Activated effector memory CD4-positive, alpha-beta T cell treated with anti-CD3 and anti-CD28 coated beads, Interleukin-2, amount 50 U/mL, for 16 hours (primary cell): ENCODE results near the gene SAE1.

Source experiments
- DNase-seq: peaks from one replicate; pipeline ENCODE4 v3.0.0-alpha.2; 2020

SAE1 gene

DNA sequence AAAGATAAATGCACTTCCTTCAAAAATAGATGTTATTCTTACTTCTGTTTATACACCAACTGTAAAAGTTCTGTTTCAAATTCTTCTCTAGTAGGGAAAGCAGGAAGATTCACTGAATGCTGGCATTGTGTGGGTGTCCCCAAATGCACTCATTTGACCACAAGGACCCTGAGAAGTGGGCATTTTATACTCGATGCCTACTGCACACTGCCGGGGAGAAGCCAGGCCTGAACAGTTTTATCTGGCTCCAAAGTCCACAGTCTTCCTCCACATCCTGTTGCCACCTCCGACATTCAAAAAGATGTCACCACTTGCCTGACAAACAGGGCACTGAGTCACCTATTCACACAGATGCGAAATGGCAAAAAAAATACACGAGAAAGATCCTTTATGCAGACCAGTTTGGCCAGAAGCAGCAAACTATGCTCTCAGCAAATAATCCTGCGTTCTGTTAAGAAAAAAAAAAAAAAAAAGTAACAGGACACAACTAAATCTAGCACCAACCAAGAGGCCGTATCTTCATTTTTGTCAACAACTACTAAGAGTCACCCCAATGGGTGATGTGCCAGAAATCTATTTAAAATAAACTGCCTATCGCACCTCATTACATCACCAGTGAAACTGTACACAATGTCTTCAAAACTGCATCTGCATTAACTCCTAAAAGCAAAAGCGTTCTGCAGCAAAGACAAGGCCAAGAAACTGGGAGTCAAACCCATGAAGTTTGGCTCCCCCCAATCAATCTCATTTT lies 23.3 kb upstream of the SAE1 start:
- DNase-seq: peak; percentile 70

DNA sequence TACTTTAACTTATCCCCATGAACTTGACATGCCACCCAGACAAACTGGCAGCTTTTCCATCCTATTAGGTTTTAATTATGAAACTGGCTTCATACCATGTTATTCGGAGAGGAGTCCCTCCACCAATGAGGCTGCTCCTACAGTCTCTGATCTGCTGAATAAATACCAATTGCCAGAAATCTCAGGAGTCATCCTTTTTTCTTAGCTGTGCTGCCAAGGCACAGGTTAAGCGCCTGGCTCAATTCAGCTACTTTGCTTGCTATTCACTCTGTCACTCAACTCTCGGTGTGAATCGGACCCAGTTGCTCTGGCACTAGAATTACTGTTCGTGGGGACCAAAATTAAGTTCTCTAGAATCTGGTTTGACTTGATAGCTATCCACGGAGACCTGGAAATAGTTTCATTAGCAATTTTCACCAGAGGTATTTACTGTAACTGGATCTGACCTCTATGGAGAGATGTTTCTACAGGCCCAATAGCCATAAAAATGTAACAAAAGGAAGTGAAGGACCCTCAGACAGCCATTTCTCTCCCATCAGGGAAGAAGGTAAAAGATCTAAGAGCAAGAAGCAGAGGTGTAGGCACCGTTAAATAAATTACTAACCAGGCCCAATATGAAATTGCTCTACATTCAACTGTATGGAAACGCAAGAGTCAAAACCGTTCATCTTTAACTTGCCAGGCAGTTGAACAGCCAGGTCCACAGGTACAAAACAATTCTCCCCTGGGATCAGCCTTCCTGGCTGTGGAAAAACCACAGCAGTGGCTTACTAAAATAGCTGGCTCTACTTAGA lies 22.5 kb upstream of the SAE1 start:
- DNase-seq: no peak

DNA sequence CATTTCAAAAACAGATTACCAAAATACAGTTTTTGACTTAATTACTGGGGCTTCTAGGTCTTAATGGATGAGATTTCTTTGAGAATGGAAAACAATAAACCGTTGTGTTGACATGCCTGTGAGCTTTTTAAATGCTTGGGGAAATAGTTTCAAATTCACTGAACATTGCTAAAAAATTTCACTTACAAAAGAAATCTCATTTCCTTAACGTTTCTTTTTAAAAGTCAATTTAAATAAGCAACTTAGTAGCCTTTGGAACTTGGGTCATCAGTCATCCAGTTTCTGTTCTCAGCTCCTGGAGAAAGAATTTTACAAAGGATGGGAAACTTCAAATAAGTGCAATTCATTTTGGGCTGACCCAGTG lies 21.5 kb upstream of the SAE1 start:
- DNase-seq: no peak

DNA sequence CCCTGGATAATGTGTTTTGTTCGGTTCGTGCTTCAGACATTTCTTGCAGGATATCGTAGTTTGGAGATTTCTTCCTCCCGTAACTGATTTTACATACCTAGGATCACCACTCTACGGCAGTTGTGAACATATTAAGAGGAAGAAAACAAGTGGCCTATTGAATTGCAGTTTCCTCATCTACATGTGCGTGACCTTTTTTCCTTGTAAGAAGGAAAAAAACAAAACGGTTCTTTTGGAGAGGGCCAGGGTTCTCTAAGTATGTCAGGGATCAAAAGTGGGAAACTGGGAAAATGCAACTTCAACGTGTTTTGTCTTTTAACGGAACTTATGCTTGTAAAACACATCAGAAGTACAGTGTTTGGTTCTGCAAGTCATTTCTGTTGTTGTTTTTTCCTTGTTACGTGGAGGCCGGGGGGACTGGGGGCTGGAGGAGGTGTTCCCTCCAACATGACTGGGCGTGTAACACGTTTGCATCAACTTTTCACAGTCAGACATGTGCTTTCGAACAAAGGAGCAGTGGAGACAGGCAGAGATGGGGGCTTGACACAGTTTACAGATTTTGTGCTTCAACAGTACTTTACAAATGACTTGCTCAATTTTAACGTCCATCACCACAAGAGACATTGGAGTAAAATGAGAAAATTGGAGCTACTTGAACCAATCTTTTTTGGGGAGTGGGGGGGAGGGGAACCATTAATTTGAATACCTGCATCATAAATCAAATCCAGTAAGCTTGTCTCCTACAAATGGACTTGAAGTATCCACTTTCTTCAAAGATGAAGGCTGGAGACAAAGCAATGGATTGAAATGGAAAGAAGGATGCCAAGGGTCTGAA lies 20.9 kb upstream of the SAE1 start:
- DNase-seq: peak; percentile 85

DNA sequence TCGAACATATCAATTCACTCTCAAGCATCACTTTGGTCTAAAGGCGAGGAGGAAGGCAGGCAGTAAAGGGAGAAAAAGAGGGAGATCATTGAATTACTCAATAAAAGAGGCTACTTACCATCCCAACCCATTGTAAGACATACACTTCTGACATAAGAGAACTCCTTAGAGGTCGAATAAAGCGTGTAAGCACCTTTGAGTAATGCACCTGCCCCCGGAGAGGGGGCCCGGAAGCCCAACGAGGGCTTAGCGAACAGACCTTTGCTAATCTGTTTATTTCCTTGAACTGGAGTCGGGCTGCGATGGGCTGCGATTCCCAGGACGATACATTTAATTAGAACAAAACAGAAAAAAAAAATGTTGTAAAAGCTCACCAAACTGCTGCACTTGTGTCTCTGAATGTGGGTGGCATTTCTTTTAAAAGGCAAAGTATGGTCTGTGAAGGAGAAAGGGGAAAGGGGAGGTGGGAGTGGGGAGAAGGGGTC lies 20.1 kb upstream of the SAE1 start:
- DNase-seq: peak; percentile 83

DNA sequence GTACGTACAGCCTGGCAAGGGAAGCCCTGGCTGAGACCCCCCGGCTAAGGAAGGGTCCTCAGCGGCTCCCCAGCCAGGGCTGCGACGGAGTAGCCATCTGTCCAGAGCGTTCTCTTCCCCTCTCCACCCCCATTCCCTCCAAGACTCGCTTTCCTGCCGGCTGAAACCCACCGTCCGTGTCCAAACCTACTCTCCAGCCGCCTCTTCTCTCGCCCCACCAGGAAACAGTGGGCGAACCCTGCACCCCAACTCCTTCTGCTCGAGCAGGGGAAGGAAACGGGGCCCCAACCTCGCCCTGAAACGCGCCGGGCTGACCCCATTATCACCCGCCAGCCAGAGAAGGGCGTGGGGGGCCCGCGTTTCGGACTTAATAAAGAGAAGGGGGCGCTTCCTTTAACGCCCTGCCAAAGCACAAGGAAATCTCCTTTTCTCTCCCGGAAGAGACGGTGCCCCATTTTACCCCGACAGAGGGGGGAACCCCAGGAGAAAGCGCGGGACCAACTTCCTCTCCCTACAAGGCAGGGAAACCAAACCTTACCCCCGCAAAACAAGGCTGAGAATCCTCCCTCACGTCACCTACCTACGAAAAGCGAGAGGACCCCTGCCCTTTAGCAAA lies 19.5 kb upstream of the SAE1 start:
- DNase-seq: peak; percentile 83

DNA sequence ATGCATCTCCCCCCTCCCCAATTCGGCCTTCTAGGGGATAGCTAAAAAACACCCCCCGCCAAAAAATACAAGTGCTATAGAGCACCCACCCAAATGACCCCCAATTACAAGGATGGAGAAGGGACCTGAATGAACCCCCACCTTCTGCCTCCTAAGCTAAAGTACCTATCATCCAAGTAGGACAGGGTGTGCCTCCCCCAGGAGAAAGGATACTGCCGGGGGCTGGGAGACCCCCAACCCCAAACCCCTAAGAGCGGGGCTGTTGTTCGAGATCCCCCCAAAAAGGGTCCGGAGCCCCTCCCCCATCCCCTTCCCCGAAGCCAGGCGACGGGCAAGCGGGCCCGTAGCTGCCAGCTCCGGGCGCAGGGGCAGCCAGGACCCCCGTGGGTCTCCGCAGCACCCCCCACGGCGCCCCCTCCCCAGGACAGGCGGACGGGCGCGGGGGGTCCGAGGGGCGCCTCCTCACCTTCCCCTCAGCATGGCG lies 18.9 kb upstream of the SAE1 start:
- DNase-seq: no peak

DNA sequence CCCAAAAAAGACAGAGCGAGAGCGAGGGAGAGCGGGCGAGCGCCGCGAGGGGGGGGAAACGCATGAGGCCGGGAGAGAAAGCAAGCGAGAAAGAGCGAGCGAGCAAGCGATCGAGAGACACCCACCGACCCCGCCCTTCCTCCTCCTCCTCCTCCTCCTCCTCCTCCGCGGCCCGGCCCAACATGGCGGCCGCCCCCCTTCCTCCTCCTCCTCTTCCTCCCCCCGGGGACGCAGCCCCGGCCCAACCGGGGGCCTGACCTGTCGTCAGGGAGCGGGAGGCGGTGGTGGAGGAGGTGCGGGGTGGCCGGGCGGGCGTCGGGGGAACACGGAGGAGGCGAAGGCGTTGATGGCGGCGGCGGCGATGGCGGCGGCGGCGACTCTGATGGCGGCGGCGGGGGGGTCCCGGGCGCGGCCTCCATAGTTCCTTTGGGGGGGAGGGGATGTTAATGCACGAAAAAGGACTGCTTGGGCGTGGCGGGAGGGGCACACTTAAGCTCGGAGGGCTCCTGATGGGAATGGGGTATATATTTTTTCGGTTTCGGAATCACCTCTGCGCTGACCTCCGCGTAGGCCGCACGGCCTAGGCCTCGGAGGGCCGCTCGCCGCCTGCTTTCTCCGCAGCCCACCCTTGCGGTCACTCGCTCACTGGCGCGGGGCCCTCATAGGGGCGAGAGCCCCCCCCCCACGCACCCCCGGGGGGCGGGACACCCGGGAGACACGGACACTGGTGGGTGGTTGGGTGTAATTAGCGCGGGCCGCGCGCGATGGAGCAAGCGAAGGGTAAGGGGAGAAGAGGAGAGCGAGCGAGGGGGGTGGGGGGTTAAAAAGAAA lies 18.3 kb upstream of the SAE1 start:
- peak; percentile 94 for DNase-seq

DNA sequence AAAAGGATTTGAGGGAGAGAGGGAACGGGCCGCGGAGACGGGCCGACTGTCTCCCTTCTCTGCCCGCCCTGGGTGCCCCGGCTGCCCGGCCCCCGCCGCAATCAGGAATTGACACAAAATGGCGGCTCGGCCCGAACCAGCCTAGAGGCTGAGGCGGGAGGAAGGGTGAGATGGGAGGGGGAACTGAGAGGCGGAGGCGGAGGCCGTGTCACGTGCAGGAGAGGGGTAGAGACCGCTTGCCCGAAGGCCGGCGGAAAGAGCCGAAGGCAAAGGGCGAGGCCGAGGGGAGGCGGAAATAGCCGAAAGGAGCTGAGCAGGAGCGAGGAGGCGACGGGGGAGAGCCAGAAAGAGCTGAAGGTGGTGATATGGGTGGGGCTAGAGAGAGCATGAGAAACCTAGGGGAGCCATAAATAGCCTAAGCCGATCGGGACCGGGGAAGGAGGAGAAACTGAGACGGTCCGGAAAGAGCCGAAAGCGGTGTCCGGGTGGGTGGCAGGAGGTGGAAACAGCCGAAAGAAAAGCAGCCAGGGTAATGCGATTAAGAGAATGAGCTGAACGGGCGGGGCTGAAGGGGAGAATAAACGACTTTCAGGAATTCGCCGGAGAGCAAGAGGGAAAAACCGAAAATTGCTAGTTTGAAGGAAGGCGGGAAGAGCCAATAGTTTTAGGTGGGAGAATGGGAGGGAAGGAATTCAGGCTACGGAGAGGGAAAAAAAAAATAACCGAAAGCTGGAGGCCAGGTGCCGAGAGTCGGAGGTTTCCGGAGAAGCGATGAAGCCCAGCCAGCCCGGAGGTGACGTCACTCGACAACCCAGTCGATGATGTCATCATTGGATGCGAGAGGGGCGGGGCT lies 17.4 kb upstream of the SAE1 start, which contains the start of gene ZC3H4:
ZC3H4 (minus strand) TSS at position 780 of the 853 bp plus-strand sequence. CDS start 1,192 bp downstream, outside the sequence.
- peak; percentile 100 for DNase-seq

DNA sequence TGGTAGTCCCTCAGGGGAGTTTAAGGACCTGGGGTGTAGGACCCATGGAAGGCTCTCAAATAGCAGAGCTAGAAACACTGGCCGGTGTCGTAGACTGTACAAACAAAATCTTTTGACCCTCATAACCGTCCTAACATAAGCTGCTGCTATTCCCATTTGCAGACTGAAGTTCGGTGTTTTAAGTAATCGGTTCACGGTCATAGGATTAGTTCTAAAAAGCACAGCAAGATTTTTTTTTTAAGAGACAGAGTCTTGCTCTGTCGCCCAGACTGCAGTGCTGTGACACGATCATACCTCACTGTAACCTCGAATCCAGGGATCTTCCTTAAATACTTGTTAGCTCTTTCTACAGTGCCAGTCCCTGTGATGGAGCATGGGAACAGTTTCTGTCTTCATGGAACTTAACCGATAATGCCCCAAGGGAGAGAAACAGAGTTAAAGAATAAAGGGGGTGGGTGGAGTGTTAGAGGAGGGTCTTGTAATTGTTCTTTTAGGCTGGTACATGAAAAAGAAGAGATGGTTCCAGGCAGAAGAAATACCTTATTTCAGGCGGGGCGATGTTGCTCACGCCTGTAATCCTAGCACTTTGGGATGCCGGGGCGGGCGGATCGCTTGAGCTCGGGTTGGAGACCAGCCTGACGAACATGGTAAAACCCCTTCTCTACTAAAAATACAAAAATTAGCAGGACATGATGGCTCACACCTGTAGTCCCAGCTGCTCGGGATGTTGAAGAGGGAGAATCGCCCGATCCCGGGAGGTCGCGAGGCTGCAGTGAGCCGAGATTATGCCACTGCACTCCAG lies 16.6 kb upstream of the SAE1 start:
- DNase-seq: no peak

DNA sequence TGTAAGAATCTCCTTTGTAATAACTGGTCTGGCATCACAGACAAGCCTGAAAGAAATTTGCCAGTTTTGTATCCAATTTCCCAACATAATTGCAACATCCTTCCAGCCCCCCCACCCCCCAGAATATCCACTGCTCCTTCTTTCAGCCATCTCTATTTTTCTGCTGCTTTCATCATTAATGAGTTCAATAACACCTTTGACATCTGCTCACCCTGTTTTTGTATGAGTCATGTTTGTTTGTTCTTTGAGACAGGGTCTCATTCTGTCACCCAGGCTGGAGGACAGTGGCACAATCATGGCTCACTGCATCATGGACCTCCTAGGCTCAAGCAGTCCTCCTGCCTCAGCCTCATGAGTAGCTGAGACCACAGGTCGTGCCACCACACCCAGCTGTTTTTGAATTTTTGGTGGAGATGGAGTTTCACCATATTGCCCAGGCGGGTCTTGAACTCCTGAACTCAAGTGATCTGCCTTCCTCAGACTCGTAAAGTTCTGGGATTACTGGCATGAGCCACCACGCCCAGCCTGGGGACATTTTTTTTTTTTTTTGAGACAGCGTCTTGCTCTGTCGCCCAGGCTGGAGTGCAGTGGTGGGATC lies 10.1 kb upstream of the SAE1 start:
- no peak for DNase-seq

DNA sequence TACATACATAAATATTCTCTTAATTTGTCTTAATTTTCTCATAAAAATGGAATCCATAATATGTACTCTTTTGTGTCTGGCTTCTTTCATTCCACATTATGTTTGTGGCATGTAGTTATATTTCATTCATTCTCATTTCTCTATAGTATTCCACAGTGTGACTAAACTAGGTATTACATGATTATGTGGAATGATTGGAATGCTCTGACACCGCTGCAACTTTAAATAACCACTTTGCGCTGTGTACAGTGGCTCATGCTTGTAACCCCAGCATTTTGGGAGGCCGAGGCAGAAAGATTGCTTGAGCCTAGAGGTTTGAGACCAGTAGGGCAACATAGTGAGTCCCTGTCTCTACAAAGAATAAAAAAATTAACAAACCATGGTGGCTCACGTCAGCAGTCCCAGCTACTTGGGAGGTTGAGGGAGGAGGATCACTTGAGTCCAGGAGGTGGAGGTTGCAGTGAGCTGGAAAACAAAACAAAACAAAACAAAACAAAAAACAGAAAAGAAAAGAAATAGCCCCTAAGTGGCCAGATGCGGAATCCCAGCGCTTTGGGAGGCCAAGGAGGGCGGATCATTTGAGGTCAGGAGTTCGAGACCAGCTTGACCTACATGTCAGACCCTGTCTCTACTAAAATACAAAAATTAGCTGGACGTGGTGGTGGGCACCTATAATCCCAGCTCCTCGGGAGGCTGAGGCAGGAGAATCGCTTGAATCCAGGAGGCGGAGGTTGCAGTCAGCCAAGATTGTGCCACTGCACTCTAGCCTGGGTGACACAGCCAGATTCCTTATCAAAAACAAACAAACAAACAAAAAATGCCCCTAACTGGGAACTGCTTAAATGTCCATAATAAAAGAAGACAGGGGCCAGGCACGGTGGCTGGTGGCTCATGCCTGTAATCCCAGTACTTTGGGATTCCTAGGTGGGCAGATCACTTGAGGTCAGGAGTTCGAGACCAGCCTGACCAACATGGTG lies 8.0 kb upstream of the SAE1 start:
- DNase-seq: no peak

DNA sequence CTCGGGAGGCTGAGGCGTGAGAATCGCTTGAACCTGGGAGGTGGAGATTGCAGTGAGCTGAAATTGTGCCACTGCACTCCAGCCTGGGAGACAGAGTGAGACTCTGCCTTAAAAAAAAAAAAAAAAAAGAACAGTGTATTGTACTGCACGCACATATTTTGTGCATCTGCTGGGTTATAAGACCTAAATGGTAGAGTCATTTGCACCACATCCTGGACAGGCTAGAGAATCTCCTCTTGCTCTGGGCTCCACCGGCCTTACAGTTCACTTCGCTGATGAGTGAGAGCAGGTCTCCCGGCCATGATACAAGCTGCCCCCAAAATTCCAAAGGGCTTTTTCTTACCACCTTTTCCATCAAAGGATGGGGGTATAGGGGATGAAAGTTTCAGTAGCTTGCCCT lies 7.2 kb upstream of the SAE1 start:
- DNase-seq: no peak

DNA sequence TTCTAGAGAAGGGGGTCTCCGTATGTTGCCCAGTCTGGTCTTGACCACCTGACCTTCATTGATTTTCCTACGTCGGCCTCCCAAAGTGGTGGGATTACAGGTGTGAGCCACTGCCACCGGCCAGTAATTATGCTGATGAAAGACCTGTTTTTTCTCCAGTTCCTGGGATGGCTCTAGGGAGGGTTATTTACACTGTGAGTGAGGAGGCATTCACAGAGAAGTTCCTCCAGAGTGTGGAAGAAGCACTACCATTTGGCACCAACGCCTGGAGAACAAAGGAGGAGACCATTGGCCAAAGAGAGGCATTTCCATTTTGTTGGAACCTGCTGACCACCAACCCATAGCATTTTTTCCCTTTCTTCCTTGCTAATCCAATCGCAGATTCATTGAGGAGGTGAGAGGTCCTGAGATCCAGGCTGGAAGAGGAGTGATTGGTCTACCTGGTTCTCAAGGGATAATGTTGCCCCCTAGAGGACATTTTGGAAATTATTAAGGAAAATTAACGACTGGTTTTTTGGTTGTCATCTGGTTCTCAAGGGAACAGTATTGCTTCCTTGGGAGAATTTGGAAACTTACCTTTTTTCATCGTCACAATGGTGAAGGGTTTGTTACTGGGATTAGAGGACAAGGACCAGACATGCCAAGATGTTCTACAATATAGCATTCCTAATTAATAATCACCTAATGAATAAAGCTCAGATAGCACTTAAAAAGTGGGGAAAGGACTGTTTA lies 5.5 kb upstream of the SAE1 start:
- DNase-seq: no peak

DNA sequence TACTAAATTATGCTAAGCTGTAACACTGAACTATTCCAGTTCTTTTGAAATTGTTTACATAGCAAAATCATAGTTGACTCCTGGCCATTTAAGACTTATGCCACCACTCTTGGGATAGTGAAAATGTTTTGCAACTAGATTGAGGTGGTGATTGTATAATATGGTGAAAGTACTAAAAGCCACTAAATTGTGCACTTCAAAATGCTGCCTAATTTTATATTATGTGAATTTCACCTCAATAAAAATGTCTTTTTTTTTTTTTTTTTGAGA lies 5.0 kb upstream of the SAE1 start:
- DNase-seq: no peak

DNA sequence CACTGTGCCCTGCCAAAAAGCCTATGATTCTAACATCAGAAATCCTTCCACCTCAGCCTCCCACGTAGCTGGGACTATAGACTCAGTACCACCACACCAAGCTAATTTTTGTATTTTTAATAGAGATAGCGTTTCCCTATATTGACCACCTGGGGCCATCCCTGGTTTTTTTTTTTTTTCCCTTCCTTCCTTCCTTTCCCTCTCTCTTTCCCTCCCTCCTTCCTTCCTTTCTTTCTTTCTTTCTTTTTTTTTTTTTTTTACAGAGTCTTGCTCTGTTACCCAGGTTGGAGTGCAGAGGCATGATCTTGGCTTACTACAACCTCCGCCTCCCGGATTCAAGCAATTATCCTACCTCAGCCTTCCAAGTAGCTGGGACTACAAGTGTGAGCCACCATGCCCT lies 1.1 kb upstream of the SAE1 start:
- no peak for DNase-seq

DNA sequence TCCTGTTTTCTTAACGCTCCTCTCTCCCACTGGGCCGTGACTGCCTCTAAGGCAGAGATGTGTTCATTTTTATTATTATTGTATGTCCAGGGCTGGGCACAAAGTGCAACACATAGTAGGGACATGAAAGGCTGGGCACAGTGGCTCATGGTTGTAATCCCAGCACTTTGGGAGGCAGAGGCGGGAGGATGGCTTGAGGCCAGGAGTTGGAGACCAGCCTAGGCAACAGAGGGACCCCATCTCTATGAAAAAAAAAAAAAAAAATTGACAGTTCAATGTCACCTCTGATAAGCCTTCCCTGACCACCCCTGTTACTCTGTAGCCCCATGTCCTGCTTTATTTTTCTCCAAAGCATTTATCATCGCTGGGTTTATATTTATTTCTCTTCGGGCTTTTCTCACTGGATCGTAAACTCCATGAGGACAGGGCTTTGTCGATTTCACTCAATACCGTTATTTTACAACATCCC lies 481 bp upstream of the SAE1 start:
- DNase-seq: no peak
